ENCODE data around the gene SH2B3. TPM values are rescaled to one million over a fixed set of nuclear protein-coding genes. Genes with fewer than 3 reads are reported as not detected.
"Not testable (repeated sequence)": the region's sequence is repeated elsewhere in the genome, so short reads cannot be mapped to it uniquely, and the experiment has no call there.

The SH2B3 gene
- total RNA-seq, 2 donors from 2014 or later, result 22.9 to 27.1 TPM

GRCh38 chr12:111448266-111448830 is 42.6 kb downstream of the SH2B3 start:
- intact Hi-C loops (cut with DNase I, micrococcal nuclease), result no loop called here
- DNase-seq (no peak), ATAC-seq (no peak)

- intact Hi-C loops (cut with DNase I, micrococcal nuclease), result no loop called here
- DNase-seq, result no peak
- no peak for ATAC-seq
Measured at GRCh38 chr12:111448846-111449790, 43.4 kb downstream of the SH2B3 start.

- intact Hi-C loops (cut with DNase I, micrococcal nuclease), result loop anchor here (2.0 to 5.0 kb wide), 2 partner anchors 48 to 54 kb away; no protein-coding TSS in a partner anchor
- DNase-seq (no peak), ATAC-seq (no peak)
Measured at GRCh38 chr12:111450676-111451075, 45.0 kb downstream of the SH2B3 start.

- intact Hi-C loops (cut with DNase I, micrococcal nuclease), result loop anchor here (2.0 to 5.0 kb wide), 2 partner anchors 49 to 54 kb away; no protein-coding TSS in a partner anchor
- no peak for DNase-seq
Measured at GRCh38 chr12:111451232-111451631, 45.5 kb downstream of the SH2B3 start.

GRCh38 chr12:111451649-111452129 is 46.0 kb downstream of the SH2B3 start:
- no peak for DNase-seq
- ATAC-seq, result peak; percentile 35
- intact Hi-C loops (cut with DNase I, micrococcal nuclease), result loop anchor here (2.0 to 5.0 kb wide), 2 partner anchors 49 to 55 kb away; no protein-coding TSS in a partner anchor

More at GRCh38 chr12:111451232-111451631, 45.5 kb downstream of the SH2B3 start:
- ATAC-seq, result no peak

- intact Hi-C loops (cut with DNase I, micrococcal nuclease), result loop anchor here in 1 of 2 donors (5.0 kb wide), 1 partner anchor 51 kb away; no protein-coding TSS in a partner anchor
- no peak for ATAC-seq
- no peak for DNase-seq
Measured at GRCh38 chr12:111453071-111453989, 47.6 kb downstream of the SH2B3 start.

- ATAC-seq, result no peak
- intact Hi-C loops (cut with DNase I, micrococcal nuclease), result loop anchor here in 1 of 2 donors (5.0 kb wide), 1 partner anchor 52 kb away; no protein-coding TSS in a partner anchor
- DNase-seq, result no peak
Measured at GRCh38 chr12:111454311-111454710, 48.6 kb downstream of the SH2B3 start.

GRCh38 chr12:111454716-111455447 is 49.2 kb downstream of the SH2B3 start:
- no peak for DNase-seq
- ATAC-seq, result no peak

GRCh38 chr12:111455448-111456320 is 50.0 kb downstream of the SH2B3 start:
- ATAC-seq (no peak), DNase-seq (no peak)
- intact Hi-C loops (cut with DNase I, micrococcal nuclease), result no loop called here

More at GRCh38 chr12:111454716-111455447, 49.2 kb downstream of the SH2B3 start:
- intact Hi-C loops (cut with DNase I, micrococcal nuclease), result loop anchor here in 1 of 2 donors (5.0 kb wide), 1 partner anchor 53 kb away; no protein-coding TSS in a partner anchor

GRCh38 chr12:111457071-111457470 is 51.3 kb downstream of the SH2B3 start:
- ATAC-seq, result no peak
- intact Hi-C loops (cut with DNase I, micrococcal nuclease), result no loop called here
- DNase-seq, result no peak

- intact Hi-C loops (cut with DNase I, micrococcal nuclease), result no loop called here
- DNase-seq, result no peak
Measured at GRCh38 chr12:111457577-111457976, 51.9 kb downstream of the SH2B3 start.

GRCh38 chr12:111458546-111459172 is 52.9 kb downstream of the SH2B3 start:
- intact Hi-C loops (cut with DNase I, micrococcal nuclease), result no loop called here
- ATAC-seq, result peak; percentile 11
- no peak for DNase-seq

More at GRCh38 chr12:111457577-111457976, 51.9 kb downstream of the SH2B3 start:
- ATAC-seq, result no peak

- ATAC-seq; DNase-seq; intact Hi-C loops (cut with DNase I, micrococcal nuclease): not testable (repeated sequence)
Measured at GRCh38 chr12:111460111-111460510, 54.4 kb downstream of the SH2B3 start.

- intact Hi-C loops (cut with DNase I, micrococcal nuclease), result no loop called here
- DNase-seq, result no peak
Measured at GRCh38 chr12:111462210-111462769, 56.6 kb downstream of the SH2B3 start.

GRCh38 chr12:111467092-111467856 is 61.6 kb downstream of the SH2B3 start:
- intact Hi-C loops (cut with DNase I, micrococcal nuclease), result no loop called here
- DNase-seq (no peak), ATAC-seq (no peak)

More at GRCh38 chr12:111462210-111462769, 56.6 kb downstream of the SH2B3 start:
- no peak for ATAC-seq

Measured in left colon (tissue), 2 donors.